ENCODE results near the gene TRIM54. TPM values are rescaled to one million over a fixed set of nuclear protein-coding genes. Genes with fewer than 3 reads are reported as not detected.

Gene TRIM54
- total RNA-seq, 6 experiments from 2014 or later, result 0.14 to 0.25 TPM; not detected in 4

DNA sequence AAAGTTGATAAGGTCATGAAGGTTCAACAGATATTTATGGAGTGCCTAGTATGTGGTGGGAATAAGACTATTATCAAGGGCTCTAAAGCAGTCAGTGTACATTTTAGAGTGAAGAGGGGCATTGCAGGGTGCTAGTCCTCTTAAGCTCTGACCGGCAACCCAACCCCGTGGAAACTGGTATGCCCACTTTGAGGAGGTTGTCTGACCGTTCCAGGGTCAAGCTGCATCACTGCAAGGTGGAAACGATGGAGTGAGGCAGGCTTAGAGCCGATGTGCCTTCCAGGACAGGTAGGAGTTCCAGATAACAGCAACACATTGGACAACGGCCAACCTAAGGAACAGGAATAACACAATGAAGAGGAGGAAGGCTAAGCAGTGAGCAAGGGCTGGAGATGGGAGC, 27.4 kb downstream of the TRIM54 start:
- Histone ChIP-seq H3K36me3 (no peaks in the 10 kb centered on the region), H3K27me3 (peaks cover 0 to 11% of the 10 kb centered on the region in 2 donors), H3K27ac (no peak overlapping the region), H3K9me3 (no peaks in the 10 kb centered on the region), H3K4me1 (peaks cover 0 to 21% (median 0%) of the 10 kb centered on the region in 4 donors), H3K4me3 (no peak overlapping the region)
- WGBS (ENCODE audit: insufficient coverage, low coverage, low lambda C conversion rate, missing lambda C conversion rate), result 68% methylated on average over 3 of the region's 6 CpGs
- TF ChIP-seq POLR2A (IDR thresholded peaks at IDR 0.05), result no peak
- TF ChIP-seq, protein P1, sequence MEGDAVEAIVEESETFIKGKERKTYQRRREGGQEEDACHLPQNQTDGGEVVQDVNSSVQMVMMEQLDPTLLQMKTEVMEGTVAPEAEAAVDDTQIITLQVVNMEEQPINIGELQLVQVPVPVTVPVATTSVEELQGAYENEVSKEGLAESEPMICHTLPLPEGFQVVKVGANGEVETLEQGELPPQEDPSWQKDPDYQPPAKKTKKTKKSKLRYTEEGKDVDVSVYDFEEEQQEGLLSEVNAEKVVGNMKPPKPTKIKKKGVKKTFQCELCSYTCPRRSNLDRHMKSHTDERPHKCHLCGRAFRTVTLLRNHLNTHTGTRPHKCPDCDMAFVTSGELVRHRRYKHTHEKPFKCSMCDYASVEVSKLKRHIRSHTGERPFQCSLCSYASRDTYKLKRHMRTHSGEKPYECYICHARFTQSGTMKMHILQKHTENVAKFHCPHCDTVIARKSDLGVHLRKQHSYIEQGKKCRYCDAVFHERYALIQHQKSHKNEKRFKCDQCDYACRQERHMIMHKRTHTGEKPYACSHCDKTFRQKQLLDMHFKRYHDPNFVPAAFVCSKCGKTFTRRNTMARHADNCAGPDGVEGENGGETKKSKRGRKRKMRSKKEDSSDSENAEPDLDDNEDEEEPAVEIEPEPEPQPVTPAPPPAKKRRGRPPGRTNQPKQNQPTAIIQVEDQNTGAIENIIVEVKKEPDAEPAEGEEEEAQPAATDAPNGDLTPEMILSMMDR (IDR thresholded peaks at IDR 0.05), result no peak
- DNase-seq (no peak), ATAC-seq (no peak)
- intact Hi-C loops (cut with DNase I), result loop anchor here in 1 of 2 donors (10.0 kb wide), 2 partner anchors 55 kb away; no protein-coding TSS in a partner anchor

DNA sequence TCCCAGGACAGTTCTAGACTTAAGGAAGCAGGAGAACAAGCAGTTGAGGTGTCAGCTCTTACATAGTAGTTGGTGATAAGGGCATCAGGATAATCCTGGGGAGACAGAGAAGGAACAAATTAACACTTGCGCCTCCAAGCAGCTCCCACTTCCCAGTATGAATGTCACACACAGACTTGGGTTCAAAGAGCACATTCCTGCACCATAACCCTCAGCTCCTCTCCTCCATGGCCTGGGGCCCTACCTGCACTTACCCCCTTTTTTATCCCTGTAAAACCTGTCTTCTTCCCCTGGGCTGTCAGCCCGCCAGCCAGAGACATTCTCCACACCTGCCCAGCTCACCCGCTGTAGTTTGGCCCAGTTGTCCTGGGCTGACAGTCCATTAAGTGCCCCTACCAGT, 29.9 kb downstream of the TRIM54 start:
- intact Hi-C loops (cut with DNase I), result loop anchor here in 1 of 2 donors (10.0 kb wide), 1 partner anchor 53 kb away; no protein-coding TSS in a partner anchor
- H3K27me3 ChIP-seq, result peaks cover 0 to 11% of the 10 kb centered on the region in 2 donors
- no peak for DNase-seq
- H3K4me3 ChIP-seq, result no peak overlapping the region
- H3K9me3 ChIP-seq, result no peaks in the 10 kb centered on the region
- H3K4me1 ChIP-seq, result peaks cover 0 to 13% (median 0%) of the 10 kb centered on the region in 4 donors
- no peaks in the 10 kb centered on the region for H3K36me3 ChIP-seq
- WGBS (ENCODE audit: insufficient coverage, low coverage, low lambda C conversion rate, missing lambda C conversion rate), result 86% methylated on average over 2 of the region's 3 CpGs
- no peak overlapping the region for H3K27ac ChIP-seq
- no peak for TF ChIP-seq POLR2A (IDR thresholded peaks at IDR 0.05)
- TF ChIP-seq, protein P1 (IDR thresholded peaks at IDR 0.05), result no peak
- no peak for ATAC-seq

DNA sequence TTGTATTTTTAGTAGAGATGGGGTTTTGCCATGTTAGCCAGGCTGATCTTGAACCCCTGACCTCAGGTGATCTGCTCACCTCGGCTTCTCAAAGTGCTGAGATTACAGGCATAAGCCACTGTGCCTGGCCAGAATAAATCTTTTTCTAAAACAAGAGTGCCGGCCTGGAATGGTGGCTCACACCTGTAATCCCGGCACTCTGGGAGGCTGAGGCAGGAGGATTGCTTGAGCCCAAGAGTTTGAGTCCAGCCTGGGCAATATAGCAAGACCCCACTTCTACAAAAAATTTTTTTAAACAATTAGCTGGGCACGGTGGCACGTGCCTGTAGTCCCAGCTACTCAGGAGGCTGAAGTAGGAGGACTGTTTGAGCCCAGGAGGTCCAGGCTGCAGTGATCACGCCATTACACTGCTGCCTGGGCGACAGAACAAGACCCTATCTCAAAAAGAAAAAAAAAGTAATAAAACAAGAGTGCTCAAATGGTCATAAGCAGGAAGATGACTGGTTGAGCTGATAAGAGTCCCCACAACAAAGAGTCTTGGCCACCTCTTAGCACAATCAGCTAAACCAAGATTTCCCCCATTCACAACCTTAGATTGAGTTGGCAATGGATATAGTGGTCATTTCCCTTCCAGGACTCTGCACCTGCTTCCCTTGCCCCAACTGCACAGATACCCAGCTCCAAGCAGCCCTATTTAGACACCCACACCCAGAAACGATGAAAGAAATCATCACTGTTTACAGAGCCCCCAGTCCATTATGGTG, 31.8 kb downstream of the TRIM54 start:
- ATAC-seq (no peak), DNase-seq (no peak)
- intact Hi-C loops (cut with DNase I), result loop anchor here in 1 of 2 donors (10.0 kb wide), 1 partner anchor 51 kb away; no protein-coding TSS in a partner anchor
- Histone ChIP-seq H3K36me3 (no peaks in the 10 kb centered on the region), H3K4me1 (no peaks in the 10 kb centered on the region), H3K27me3 (peaks cover 0 to 6% of the 10 kb centered on the region in 2 donors), H3K9me3 (no peaks in the 10 kb centered on the region), H3K4me3 (no peak overlapping the region), H3K27ac (no peak overlapping the region)
- WGBS (ENCODE audit: insufficient coverage, low coverage, low lambda C conversion rate, missing lambda C conversion rate), result 80% methylated on average over 4 of the region's 8 CpGs
- TF ChIP-seq, protein P1 (IDR thresholded peaks at IDR 0.05), result no peak
- no peak for TF ChIP-seq POLR2A (IDR thresholded peaks at IDR 0.05)

DNA sequence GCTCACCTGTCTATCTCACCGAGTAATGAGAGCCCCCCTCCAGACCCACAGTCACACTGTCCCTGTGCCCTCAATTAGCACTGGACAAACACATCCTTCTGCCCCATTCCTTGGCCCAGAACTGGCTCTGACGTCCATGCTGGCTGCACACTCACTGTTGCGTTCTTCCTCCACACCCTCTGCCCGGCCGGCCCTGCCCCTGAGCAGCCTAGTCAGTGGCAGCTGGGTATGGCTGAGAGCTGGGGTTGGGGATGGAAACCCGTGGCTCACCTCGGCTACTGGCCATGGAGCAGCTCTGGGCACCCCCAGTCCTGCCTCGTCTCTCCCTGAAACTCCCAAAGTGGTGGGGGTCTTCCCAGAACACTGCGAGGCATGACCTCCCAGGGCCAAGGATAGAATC, 32.5 kb downstream of the TRIM54 start:
- H3K27ac ChIP-seq, result no peak overlapping the region
- H3K27me3 ChIP-seq, result no peaks in the 10 kb centered on the region
- H3K36me3 ChIP-seq, result no peaks in the 10 kb centered on the region
- no peak overlapping the region for H3K4me3 ChIP-seq
- ATAC-seq, result no peak
- H3K4me1 ChIP-seq, result no peaks in the 10 kb centered on the region
- TF ChIP-seq POLR2A (IDR thresholded peaks at IDR 0.05), result no peak
- TF ChIP-seq, protein P1 (IDR thresholded peaks at IDR 0.05), result no peak
- WGBS (ENCODE audit: insufficient coverage, low coverage, low lambda C conversion rate, missing lambda C conversion rate), result 88% methylated on average over 4 of the region's 9 CpGs
- no peak for DNase-seq
- intact Hi-C loops (cut with DNase I), result loop anchor here in 1 of 2 donors (10.0 kb wide), 1 partner anchor 50 kb away; no protein-coding TSS in a partner anchor
- H3K9me3 ChIP-seq, result no peaks in the 10 kb centered on the region

Measured in right lobe of liver (tissue), 6 donors.